H9 (cell line): ENCODE data around the gene HHAT. TPM values are rescaled to one million over a fixed set of nuclear protein-coding genes. Genes with fewer than 3 reads are reported as not detected.

Source experiments
- DNase-seq: peaks from one replicate; pipeline ENCODE4 v3.0.0-alpha.2; 2017
- H2AFZ ChIP-seq: one replicate; pipeline ENCODE4 v1.6.1; 2013; ENCODE audit warnings: mild to moderate bottlenecking, low read length, control low read depth, moderate library complexity
- H2AK5ac ChIP-seq: 2 replicates; pipeline ENCODE4 v1.6.1; 2013; ENCODE audit warnings: low read length, control low read depth, mixed read lengths; ENCODE audit not compliant: insufficient read length
- H2BK120ac ChIP-seq: one replicate; pipeline ENCODE4 v1.6.1; 2013; ENCODE audit warnings: low read depth, mild to moderate bottlenecking, low read length, control low read depth, inconsistent platforms; ENCODE audit not compliant: poor library complexity, severe bottlenecking
- H2BK12ac ChIP-seq: 2 replicates; pipeline ENCODE4 v1.6.1; 2013; ENCODE audit warnings: low read length, control low read depth, mixed read lengths, low read depth; ENCODE audit not compliant: insufficient read length
- H2BK15ac ChIP-seq: 2 replicates; pipeline ENCODE4 v1.6.1; 2013; ENCODE audit warnings: low read depth, low read length, control low read depth
- H2BK20ac ChIP-seq: one replicate; pipeline ENCODE4 v1.6.1; 2013; ENCODE audit warnings: low read depth, mild to moderate bottlenecking, low read length, control low read depth, inconsistent platforms; ENCODE audit not compliant: poor library complexity, severe bottlenecking
- H2BK5ac ChIP-seq: 2 replicates; pipeline ENCODE4 v1.6.1; 2013; ENCODE audit warnings: low read length, control low read depth, mixed read lengths; ENCODE audit not compliant: insufficient read length
- H3K14ac ChIP-seq: 2 replicates; pipeline ENCODE4 v1.6.1; 2013; ENCODE audit warnings: low read length, control low read depth; ENCODE audit not compliant: insufficient read depth
- H3K18ac ChIP-seq: 2 replicates; pipeline ENCODE4 v1.6.1; 2013; ENCODE audit warnings: low read depth, mild to moderate bottlenecking, mixed read lengths, low read length, control low read depth; ENCODE audit not compliant: insufficient read length
- H3K23ac ChIP-seq: 2 replicates; pipeline ENCODE4 v1.6.1; 2013; ENCODE audit warnings: low read length, control low read depth, mixed read lengths, low read depth; ENCODE audit not compliant: insufficient read length
- H3K23me2 ChIP-seq: 2 replicates; pipeline ENCODE4 v1.6.1; 2013; ENCODE audit warnings: low read depth, mild to moderate bottlenecking, mixed read lengths, low read length, control low read depth; ENCODE audit not compliant: insufficient read length, poor library complexity, severe bottlenecking
- H3K27ac ChIP-seq: 2 replicates; pipeline ENCODE4 v1.5.1; 2013; ENCODE audit warnings: low read length, control low read depth, mixed read lengths, low read depth; ENCODE audit not compliant: insufficient read length
- H3K27me3 ChIP-seq: 2 replicates; pipeline ENCODE4 v1.6.1; 2013; ENCODE audit warnings: low read length, control low read depth, inconsistent platforms; ENCODE audit not compliant: insufficient read depth
- H3K4ac ChIP-seq: 2 replicates; pipeline ENCODE4 v1.6.1; 2013; ENCODE audit warnings: low read depth, mild to moderate bottlenecking, control low read depth, inconsistent platforms, low read length, moderate library complexity
- H3K4me1 ChIP-seq: 2 replicates; pipeline ENCODE4 v1.6.1; 2013; ENCODE audit warnings: low read length, control low read depth, inconsistent platforms; ENCODE audit not compliant: insufficient read depth
- H3K4me2 ChIP-seq: 2 replicates; pipeline ENCODE4 v1.6.1; 2013; ENCODE audit warnings: low read length, control low read depth, mixed read lengths; ENCODE audit not compliant: insufficient read length, insufficient read depth
- H3K56ac ChIP-seq: 2 replicates; pipeline ENCODE4 v1.6.1; 2013; ENCODE audit warnings: low read depth, mild to moderate bottlenecking, mixed read lengths, low read length, control low read depth; ENCODE audit not compliant: insufficient read length
- H3K79me1 ChIP-seq: 2 replicates; pipeline ENCODE4 v1.6.1; 2013; ENCODE audit warnings: low read depth, mild to moderate bottlenecking, moderate library complexity, low read length, control low read depth, inconsistent platforms; ENCODE audit not compliant: insufficient read depth, poor library complexity, severe bottlenecking
- H3K79me2 ChIP-seq: 2 replicates; pipeline ENCODE4 v1.6.1; 2013; ENCODE audit warnings: low read length, control low read depth, inconsistent platforms; ENCODE audit not compliant: insufficient read depth
- H3K9ac ChIP-seq: 2 replicates; pipeline ENCODE4 v1.6.1; 2013; ENCODE audit warnings: low read length, control low read depth, mixed read lengths; ENCODE audit not compliant: insufficient read length; ENCODE audit errors: extremely low read depth
- H3K9me3 ChIP-seq: one replicate; pipeline ENCODE4 v1.6.1; 2013; ENCODE audit warnings: low read depth, low read length, inconsistent platforms; ENCODE audit not compliant: control insufficient read depth
- H3T11ph ChIP-seq: one replicate; pipeline ENCODE4 v1.6.1; 2013; ENCODE audit warnings: mild to moderate bottlenecking, low read length, control low read depth, inconsistent platforms
- H4K20me1 ChIP-seq: one replicate; pipeline ENCODE4 v1.6.1; 2013; ENCODE audit not compliant: control insufficient read depth, insufficient read length, insufficient read depth
- H4K5ac ChIP-seq: 2 replicates; pipeline ENCODE4 v1.6.1; 2013; ENCODE audit warnings: low read depth, mild to moderate bottlenecking, mixed read lengths, low read length, control low read depth; ENCODE audit not compliant: insufficient read length
- H4K8ac ChIP-seq: replicated peaks from 2 replicates; pipeline ENCODE4 v1.6.1; 2013; ENCODE audit warnings: low read length, control low read depth, mixed read lengths, low read depth; ENCODE audit not compliant: insufficient read length
- H4K91ac ChIP-seq: 2 replicates; pipeline ENCODE4 v1.6.1; 2013; ENCODE audit warnings: low read depth, mild to moderate bottlenecking, moderate library complexity, mixed read lengths, low read length, control low read depth; ENCODE audit not compliant: insufficient read length
- H3K27ac Mint-ChIP-seq, 3 experiments: 2 replicates in 2 of 3; 3 replicates in 1 of 3; pipeline ENCODE4 v1.8.0; 2020 to 2021; ENCODE audit warnings: mixed read lengths in 3 of 3, mild to moderate bottlenecking in 1 of 3, moderate library complexity in 1 of 3
- H3K27me3 Mint-ChIP-seq: 2 replicates; pipeline ENCODE4 v1.8.0; 2021; ENCODE audit warnings: low read depth, mild to moderate bottlenecking, moderate library complexity, mixed read lengths
- H3K36me3 Mint-ChIP-seq, 3 experiments: 2 replicates in 2 of 3; 3 replicates in 1 of 3; pipeline ENCODE4 v1.8.0; 2020 to 2021; ENCODE audit warnings: low read depth in 3 of 3, mixed read lengths in 3 of 3; ENCODE audit not compliant: insufficient read depth in 1 of 3
- H3K4me1 Mint-ChIP-seq, 2 experiments: 2 replicates each; pipeline ENCODE4 v1.8.0; 2020; ENCODE audit warnings: mixed read lengths in 2 of 2
- H3K4me3 Mint-ChIP-seq, 2 experiments: 2 replicates in 1 of 2; 3 replicates in 1 of 2; pipeline ENCODE4 v1.8.0; 2020 to 2021; ENCODE audit warnings: mild to moderate bottlenecking in 2 of 2, mixed read lengths in 2 of 2, moderate library complexity in 1 of 2
- H3K9me3 Mint-ChIP-seq, 2 experiments: 2 replicates in 1 of 2; 3 replicates in 1 of 2; pipeline ENCODE4 v1.8.0; 2020; ENCODE audit warnings: mild to moderate bottlenecking in 2 of 2, mixed read lengths in 2 of 2, moderate library complexity in 1 of 2
- WGBS: extraction: QIAGEN DNeasy Blood & Tissue Kit; methylation state at CpG from one replicate; pipeline ENCODE4 v1.1.7; 2013; ENCODE audit warnings: missing lambda C conversion rate, low lambda C conversion rate, mixed read lengths; ENCODE audit not compliant: insufficient read length; ENCODE audit errors: extremely low coverage; 5-methylcytosine and 5-hydroxymethylcytosine counted together
- total RNA-seq: library from RNA; stranded (reverse); gene quantifications from 2 replicates; pipeline ENCODE4 v1.2.1, GENCODE V29; 2021
- TF ChIP-seq, protein P1 (sequence below): fragments of 200-600 bp; sonication (generic); conservative IDR thresholded peaks from 3 replicates; pipeline ENCODE4 v1.8.0; 2021; ENCODE audit warnings: antibody characterized with exemption, mild to moderate bottlenecking

HHAT gene
- total RNA-seq, 1 experiment from 2014 or later, result 0.48 TPM

DNA sequence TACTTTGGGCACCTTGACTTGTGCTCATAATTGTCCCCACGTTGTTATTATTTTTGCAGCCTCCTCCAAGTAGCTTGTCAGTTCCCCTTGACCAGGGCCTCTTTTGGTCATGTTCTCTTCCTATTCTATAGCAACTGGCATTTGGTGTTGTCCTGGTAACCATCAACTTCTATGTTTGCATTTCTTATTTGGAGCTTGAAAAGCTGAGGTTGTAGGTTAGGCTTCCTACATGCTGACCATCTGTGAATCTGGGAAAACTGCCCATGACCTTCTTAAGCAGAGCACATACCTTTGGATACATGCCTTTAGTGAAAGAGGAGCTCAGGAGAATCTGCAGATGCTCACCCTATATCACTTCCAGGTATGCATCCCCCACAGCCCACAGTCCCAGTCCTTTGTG is 160.8 kb downstream of the HHAT start:
- WGBS, result no CpG with 5 or more reads among the region's 1 CpG
- Histone ChIP-seq H2BK12ac (no peak overlapping the region), H3K4me2 (no peak overlapping the region), H3K9ac (no peak overlapping the region), H3K56ac (no peak overlapping the region), H2BK15ac (no peak overlapping the region), H4K20me1 (no peaks in the 10 kb centered on the region), H3K79me2 (no peaks in the 10 kb centered on the region), H4K8ac (no peak overlapping the region), H4K91ac (no peak overlapping the region), H4K5ac (no peak overlapping the region), H3K9me3 (no peaks in the 10 kb centered on the region), H3K23ac (no peak overlapping the region), H3K27me3 (no peaks in the 10 kb centered on the region), H2AK5ac (no peak overlapping the region), H2BK20ac (no peak overlapping the region), H3K27ac (no peak overlapping the region), H3K14ac (no peak overlapping the region), H3T11ph (no peak overlapping the region), H3K79me1 (no peaks in the 10 kb centered on the region), H3K4me1 (no peaks in the 10 kb centered on the region), H2BK5ac (no peak overlapping the region), H3K4ac (no peak overlapping the region), H2AFZ (no peak overlapping the region), H3K23me2 (no peaks in the 10 kb centered on the region), H3K18ac (no peak overlapping the region), H2BK120ac (no peak overlapping the region)
- H3K27ac Mint-ChIP-seq, result no peak overlapping the region
- no peak for DNase-seq
- TF ChIP-seq, protein P1, sequence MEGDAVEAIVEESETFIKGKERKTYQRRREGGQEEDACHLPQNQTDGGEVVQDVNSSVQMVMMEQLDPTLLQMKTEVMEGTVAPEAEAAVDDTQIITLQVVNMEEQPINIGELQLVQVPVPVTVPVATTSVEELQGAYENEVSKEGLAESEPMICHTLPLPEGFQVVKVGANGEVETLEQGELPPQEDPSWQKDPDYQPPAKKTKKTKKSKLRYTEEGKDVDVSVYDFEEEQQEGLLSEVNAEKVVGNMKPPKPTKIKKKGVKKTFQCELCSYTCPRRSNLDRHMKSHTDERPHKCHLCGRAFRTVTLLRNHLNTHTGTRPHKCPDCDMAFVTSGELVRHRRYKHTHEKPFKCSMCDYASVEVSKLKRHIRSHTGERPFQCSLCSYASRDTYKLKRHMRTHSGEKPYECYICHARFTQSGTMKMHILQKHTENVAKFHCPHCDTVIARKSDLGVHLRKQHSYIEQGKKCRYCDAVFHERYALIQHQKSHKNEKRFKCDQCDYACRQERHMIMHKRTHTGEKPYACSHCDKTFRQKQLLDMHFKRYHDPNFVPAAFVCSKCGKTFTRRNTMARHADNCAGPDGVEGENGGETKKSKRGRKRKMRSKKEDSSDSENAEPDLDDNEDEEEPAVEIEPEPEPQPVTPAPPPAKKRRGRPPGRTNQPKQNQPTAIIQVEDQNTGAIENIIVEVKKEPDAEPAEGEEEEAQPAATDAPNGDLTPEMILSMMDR, result no peak
- H3K4me3 Mint-ChIP-seq, result no peak overlapping the region
- H3K27me3 Mint-ChIP-seq, result no peaks in the 10 kb centered on the region
- H3K9me3 Mint-ChIP-seq, result no peaks in the 10 kb centered on the region
- peaks cover 7% of the 10 kb centered on the region in 2 experiments; a peak in 3 of 4 replicates for H3K4me1 Mint-ChIP-seq
- no peaks in the 10 kb centered on the region for H3K36me3 Mint-ChIP-seq
